ENCODE measurements around the gene ANGPTL5. TPM values are rescaled to one million over a fixed set of nuclear protein-coding genes. Genes with fewer than 3 reads are reported as not detected.

ANGPTL5 gene
- total RNA-seq, 3 donors from 2014 or later = not detected

DNA sequence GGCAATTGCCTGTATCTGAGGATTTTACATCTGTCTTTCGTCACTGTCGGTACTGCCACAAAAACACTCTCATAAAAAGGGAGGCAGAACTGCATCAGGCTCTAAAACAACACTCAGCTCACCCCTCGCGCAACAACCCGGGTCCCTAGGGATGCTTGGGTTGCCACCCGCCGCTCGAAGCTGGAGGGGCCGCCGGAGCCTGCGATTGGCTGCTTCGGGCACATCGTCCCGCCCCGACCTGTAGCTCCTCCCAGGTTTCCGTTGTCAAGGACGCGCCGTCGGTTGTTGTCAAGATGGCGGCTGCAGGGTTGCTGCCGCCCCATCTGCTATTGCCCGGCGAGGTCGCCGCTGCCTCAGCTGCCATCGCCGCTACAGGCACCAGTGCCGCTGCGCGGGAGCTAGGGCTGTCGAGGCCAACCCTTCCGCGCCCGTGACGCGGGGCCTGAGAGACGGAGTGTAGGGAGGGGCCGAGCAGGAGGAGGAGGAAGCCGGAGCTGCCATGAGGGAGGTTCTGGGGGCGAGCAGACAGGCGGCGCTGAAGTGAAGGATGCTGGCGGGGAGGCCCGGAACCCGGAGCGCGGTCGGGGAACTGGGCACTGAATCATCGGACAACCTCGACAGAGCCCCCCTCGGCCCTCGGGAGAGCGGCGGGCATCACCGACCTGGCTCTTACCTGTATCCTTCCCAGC, 1.4 kb downstream of the ANGPTL5 start, which contains the start of gene CEP126:
TSS of gene CEP126 (plus strand) at position 273 of the 689 bp plus-strand sequence. CDS start at position 548, 275 bp downstream.
- ATAC-seq = peak; percentile 97 to 98
- H3K36me3 Mint-ChIP-seq (ENCODE audit: insufficient read depth) = no peaks in the 10 kb centered on the region
- H3K27me3 Mint-ChIP-seq (ENCODE audit: low read depth) = no peaks in the 10 kb centered on the region

GRCh38 chr11:101914341-101914737, 2.0 kb downstream of the ANGPTL5 start:
- peaks cover 28% of the 10 kb centered on the region for H3K4me1 Mint-ChIP-seq (ENCODE audit: low read depth)
- H3K36me3 Mint-ChIP-seq (ENCODE audit: insufficient read depth) = no peaks in the 10 kb centered on the region
- ATAC-seq = no peak
- no peaks in the 10 kb centered on the region for H3K27me3 Mint-ChIP-seq (ENCODE audit: low read depth)
- DNase-seq = no peak
- H3K9me3 Mint-ChIP-seq = no peaks in the 10 kb centered on the region
- H3K4me3 Mint-ChIP-seq = peak overlapping the region; percentile 93

More for the DNA sequence above, 1.4 kb downstream of the ANGPTL5 start, which contains the start of gene CEP126:
- Mint-ChIP-seq H3K4me1 (ENCODE audit: low read depth) (peaks cover 28% of the 10 kb centered on the region), H3K9me3 (no peaks in the 10 kb centered on the region), H3K4me3 (peak within 1 kb of the TSS; percentile 93)
- peak; percentile 92 for DNase-seq

DNA sequence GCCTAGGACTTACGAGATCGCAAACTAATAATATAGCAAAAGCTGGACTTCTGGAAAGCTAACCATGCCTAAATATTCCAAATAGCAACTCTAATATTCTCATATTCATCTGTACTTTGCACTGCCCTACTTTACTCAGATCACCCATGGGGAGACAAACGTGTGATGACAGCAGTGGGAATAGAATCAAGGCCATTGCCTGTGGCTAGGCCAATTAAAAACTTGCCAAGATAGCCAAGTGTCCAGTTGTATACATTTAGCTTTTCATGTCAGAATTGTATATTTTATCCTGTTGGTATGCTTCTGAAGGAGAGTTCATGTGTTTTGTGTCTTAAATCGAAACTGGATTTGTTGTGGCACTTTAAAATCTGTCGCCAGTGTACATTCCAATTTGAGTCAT, 2.7 kb downstream of the ANGPTL5 start:
- Mint-ChIP-seq H3K9me3 (no peaks in the 10 kb centered on the region), H3K27me3 (ENCODE audit: low read depth) (no peaks in the 10 kb centered on the region), H3K4me3 (no peak overlapping the region), H3K4me1 (ENCODE audit: low read depth) (peaks cover 28% of the 10 kb centered on the region), H3K36me3 (ENCODE audit: insufficient read depth) (no peaks in the 10 kb centered on the region)
- ATAC-seq (no peak), DNase-seq (no peak)

DNA sequence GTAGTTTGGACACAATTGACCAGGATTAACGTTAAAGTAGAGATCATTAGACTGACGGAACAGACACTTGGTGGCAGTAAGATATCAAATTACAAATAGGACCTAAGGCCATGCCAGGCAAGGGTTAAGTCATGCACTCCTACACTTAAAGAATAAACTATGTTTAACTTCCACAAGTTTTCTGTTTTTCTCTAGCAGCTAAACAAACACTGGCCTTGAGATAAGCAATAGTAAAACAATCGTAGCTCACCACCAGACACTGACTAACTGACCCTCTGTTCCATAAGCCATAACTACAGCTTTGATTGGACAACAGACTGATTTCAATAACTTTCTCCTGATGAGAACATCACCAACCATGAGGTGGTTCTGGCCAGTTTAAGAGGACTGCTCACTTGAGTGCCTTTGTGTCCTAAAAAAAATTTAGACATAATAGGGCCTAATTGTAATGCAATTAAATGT, 3.5 kb downstream of the ANGPTL5 start:
- Mint-ChIP-seq H3K4me1 (ENCODE audit: low read depth) (peaks cover 28% of the 10 kb centered on the region), H3K9me3 (no peaks in the 10 kb centered on the region), H3K27me3 (ENCODE audit: low read depth) (no peaks in the 10 kb centered on the region), H3K4me3 (no peak overlapping the region), H3K36me3 (ENCODE audit: insufficient read depth) (no peaks in the 10 kb centered on the region)
- ATAC-seq (no peak), DNase-seq (no peak)

DNA sequence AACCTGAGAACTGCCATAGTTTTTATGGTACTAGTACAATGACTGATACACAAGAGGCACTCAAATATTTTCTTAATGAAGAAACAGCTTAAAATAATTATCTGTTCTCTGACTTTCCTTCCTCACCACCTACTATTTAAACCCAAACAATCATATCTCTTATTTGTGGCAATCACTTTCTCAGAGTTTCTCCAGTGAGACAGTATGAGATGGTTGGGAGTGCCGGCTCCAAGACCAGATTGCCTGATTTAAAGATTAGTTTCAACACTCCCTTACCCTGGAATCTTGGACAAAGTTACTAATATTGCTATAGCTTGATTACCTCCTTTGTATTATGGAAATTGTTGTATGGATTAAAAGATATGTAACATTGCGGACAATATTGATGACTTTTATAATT, 7.2 kb downstream of the ANGPTL5 start:
- no peak overlapping the region for H3K4me3 Mint-ChIP-seq
- peaks cover under 1% of the 10 kb centered on the region for H3K4me1 Mint-ChIP-seq (ENCODE audit: low read depth)
- ATAC-seq (no peak), DNase-seq (no peak)
- no peaks in the 10 kb centered on the region for H3K36me3 Mint-ChIP-seq (ENCODE audit: insufficient read depth)
- peaks cover 7% of the 10 kb centered on the region for H3K27me3 Mint-ChIP-seq (ENCODE audit: low read depth)
- H3K9me3 Mint-ChIP-seq = no peaks in the 10 kb centered on the region

GRCh38 chr11:101907815-101908214, 8.5 kb downstream of the ANGPTL5 start:
- ATAC-seq (no peak), DNase-seq (no peak)
- no peaks in the 10 kb centered on the region for H3K9me3 Mint-ChIP-seq
- no peaks in the 10 kb centered on the region for H3K36me3 Mint-ChIP-seq (ENCODE audit: insufficient read depth)
- H3K4me1 Mint-ChIP-seq (ENCODE audit: low read depth) = no peaks in the 10 kb centered on the region
- H3K4me3 Mint-ChIP-seq = no peak overlapping the region
- peaks cover 16% of the 10 kb centered on the region for H3K27me3 Mint-ChIP-seq (ENCODE audit: low read depth)

- H3K36me3 Mint-ChIP-seq (ENCODE audit: insufficient read depth) = no peaks in the 10 kb centered on the region
- peaks cover 23% of the 10 kb centered on the region for H3K27me3 Mint-ChIP-seq (ENCODE audit: low read depth)
- DNase-seq (no peak), ATAC-seq (no peak)
- H3K9me3 Mint-ChIP-seq = no peaks in the 10 kb centered on the region
- no peak overlapping the region for H3K4me3 Mint-ChIP-seq
- no peaks in the 10 kb centered on the region for H3K4me1 Mint-ChIP-seq (ENCODE audit: low read depth)
Measured at GRCh38 chr11:101894505-101894904, 21.8 kb downstream of the ANGPTL5 start.

GRCh38 chr11:101889767-101890166, 26.6 kb downstream of the ANGPTL5 start:
- no peaks in the 10 kb centered on the region for H3K9me3 Mint-ChIP-seq
- H3K36me3 Mint-ChIP-seq (ENCODE audit: insufficient read depth) = no peaks in the 10 kb centered on the region
- no peak for ATAC-seq
- no peaks in the 10 kb centered on the region for H3K4me1 Mint-ChIP-seq (ENCODE audit: low read depth)
- peaks cover 15% of the 10 kb centered on the region for H3K27me3 Mint-ChIP-seq (ENCODE audit: low read depth)
- H3K4me3 Mint-ChIP-seq = no peak overlapping the region
- no peak for DNase-seq

DNA sequence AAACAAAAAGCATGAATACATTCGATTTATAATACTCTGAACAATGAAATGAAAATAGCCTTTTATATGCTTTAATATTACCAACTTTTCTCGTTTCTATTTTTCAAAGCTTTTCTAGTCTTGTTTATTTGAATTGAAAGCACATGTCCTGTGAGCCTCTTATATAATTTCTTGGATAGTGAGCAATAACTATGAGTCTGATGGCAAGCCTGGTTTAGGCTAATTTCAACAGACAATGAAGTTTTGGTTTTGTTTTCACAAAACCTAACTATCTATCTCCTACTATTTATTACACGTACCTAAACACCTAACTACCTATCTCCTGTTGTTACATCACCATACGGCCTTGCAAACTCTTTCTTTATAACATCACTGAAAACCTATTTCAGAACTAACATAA, 30.7 kb downstream of the ANGPTL5 start:
- H3K27me3 Mint-ChIP-seq (ENCODE audit: low read depth) = peaks cover 24% of the 10 kb centered on the region

DNA sequence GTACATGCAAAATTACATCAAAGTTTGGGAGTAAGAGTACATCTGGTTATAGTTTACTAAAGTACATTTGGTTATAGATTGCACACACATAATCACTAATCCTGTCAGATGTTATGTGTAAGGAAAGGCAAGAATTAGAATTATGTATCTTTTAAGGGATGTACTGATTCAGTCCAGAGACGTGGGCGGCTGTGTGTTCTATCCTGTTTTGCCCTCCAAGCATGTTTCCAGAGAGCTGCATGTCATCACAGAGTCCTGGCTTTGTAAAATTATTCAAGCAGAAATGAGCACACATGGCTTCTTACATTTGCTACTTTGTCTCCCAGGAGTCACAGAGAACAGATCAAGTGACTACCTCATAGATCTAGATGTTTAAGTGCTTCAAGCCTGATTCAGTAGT, 34.7 kb downstream of the ANGPTL5 start:
- Mint-ChIP-seq H3K27me3 (ENCODE audit: low read depth) (peaks cover 26% of the 10 kb centered on the region), H3K9me3 (no peaks in the 10 kb centered on the region), H3K36me3 (ENCODE audit: insufficient read depth) (no peaks in the 10 kb centered on the region), H3K4me1 (ENCODE audit: low read depth) (no peaks in the 10 kb centered on the region), H3K4me3 (no peak overlapping the region)
- DNase-seq (no peak), ATAC-seq (no peak)

More for the DNA sequence above, 30.7 kb downstream of the ANGPTL5 start:
- H3K4me3 Mint-ChIP-seq = no peak overlapping the region
- H3K36me3 Mint-ChIP-seq (ENCODE audit: insufficient read depth) = no peaks in the 10 kb centered on the region
- ATAC-seq = no peak
- no peaks in the 10 kb centered on the region for H3K4me1 Mint-ChIP-seq (ENCODE audit: low read depth)
- H3K9me3 Mint-ChIP-seq = no peaks in the 10 kb centered on the region
- DNase-seq = no peak

- no peaks in the 10 kb centered on the region for H3K4me1 Mint-ChIP-seq (ENCODE audit: low read depth)
- DNase-seq = no peak
- ATAC-seq = no peak
- H3K4me3 Mint-ChIP-seq = no peak overlapping the region
- peaks cover 23% of the 10 kb centered on the region for H3K27me3 Mint-ChIP-seq (ENCODE audit: low read depth)
- no peaks in the 10 kb centered on the region for H3K9me3 Mint-ChIP-seq
- H3K36me3 Mint-ChIP-seq (ENCODE audit: insufficient read depth) = no peaks in the 10 kb centered on the region
Measured at GRCh38 chr11:101880222-101880621, 36.1 kb downstream of the ANGPTL5 start.

DNA sequence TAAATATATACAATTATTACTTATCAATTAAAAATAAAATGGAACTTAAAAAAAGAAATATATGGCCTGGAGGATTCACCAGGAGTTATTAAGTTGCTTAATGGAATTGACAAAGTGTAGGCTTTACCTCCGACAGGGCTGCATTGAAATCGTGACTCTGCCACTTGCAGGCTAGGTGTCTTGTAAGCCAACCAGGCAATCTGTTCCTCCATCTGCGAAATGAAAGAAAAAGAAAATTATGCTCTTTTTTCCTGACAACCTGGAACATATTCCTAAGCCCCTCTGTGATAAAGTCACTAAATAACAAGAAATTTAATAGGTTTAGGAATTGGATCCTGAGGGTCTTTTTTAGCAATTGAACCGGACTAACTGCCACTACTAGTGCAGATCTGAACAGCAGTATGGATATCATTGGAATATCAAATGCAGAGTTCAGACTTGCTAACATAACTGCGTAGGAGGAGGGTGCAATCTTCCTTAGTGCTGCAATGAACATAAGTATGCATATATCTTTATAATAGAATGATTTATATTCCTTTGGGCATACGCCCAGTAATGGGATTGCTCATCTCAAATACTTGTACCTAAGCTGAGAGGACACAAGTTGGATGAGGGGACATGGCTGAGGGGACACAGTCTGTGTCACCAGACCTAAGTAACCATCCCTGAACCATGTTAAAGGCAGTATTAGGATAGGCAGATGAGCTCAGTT, 44.0 kb downstream of the ANGPTL5 start:
- DNase-seq (no peak), ATAC-seq (no peak)
- no peak overlapping the region for H3K4me3 Mint-ChIP-seq
- H3K36me3 Mint-ChIP-seq (ENCODE audit: insufficient read depth) = no peaks in the 10 kb centered on the region
- H3K27me3 Mint-ChIP-seq (ENCODE audit: low read depth) = peaks cover 6% of the 10 kb centered on the region
- H3K9me3 Mint-ChIP-seq = no peaks in the 10 kb centered on the region
- no peaks in the 10 kb centered on the region for H3K4me1 Mint-ChIP-seq (ENCODE audit: low read depth)

GRCh38 chr11:101870510-101870909, 45.8 kb downstream of the ANGPTL5 start:
- H3K4me3 Mint-ChIP-seq = no peak overlapping the region

DNA sequence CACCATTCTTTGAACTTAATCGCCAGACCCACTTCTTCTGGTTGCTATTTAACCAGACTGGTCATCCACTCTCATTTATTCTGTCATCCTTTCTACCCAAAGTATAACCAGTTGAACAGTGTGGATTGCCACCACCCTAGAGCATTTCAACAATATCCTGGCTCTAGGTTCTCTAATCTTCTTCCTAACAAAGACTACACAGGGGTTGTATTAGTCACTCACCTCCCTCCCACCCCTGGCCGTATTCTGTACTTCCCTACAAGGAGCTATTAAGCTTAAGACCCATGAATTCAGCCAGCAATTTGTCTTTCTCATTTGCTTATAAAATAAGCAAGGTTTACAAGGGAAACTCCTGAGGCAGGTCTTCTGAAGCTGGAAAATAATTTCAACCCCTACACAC, 48.4 kb downstream of the ANGPTL5 start:
- Mint-ChIP-seq H3K36me3 (ENCODE audit: insufficient read depth) (no peaks in the 10 kb centered on the region), H3K4me1 (ENCODE audit: low read depth) (no peaks in the 10 kb centered on the region), H3K9me3 (peaks cover 8% of the 10 kb centered on the region), H3K4me3 (no peak overlapping the region), H3K27me3 (ENCODE audit: low read depth) (peaks cover 12% of the 10 kb centered on the region)
- DNase-seq (no peak), ATAC-seq (no peak)

More at GRCh38 chr11:101870510-101870909, 45.8 kb downstream of the ANGPTL5 start:
- H3K36me3 Mint-ChIP-seq (ENCODE audit: insufficient read depth) = no peaks in the 10 kb centered on the region
- no peaks in the 10 kb centered on the region for H3K9me3 Mint-ChIP-seq
- H3K27me3 Mint-ChIP-seq (ENCODE audit: low read depth) = peaks cover 6% of the 10 kb centered on the region
- no peak for ATAC-seq
- DNase-seq = no peak
- H3K4me1 Mint-ChIP-seq (ENCODE audit: low read depth) = no peaks in the 10 kb centered on the region
